GM21786 (cell line): Measurements from ENCODE around the gene AJUBA.
"Not testable (repeated sequence)": the region's sequence is repeated elsewhere in the genome, so short reads cannot be mapped to it uniquely, and the experiment has no call there.

Experiments
- ATAC-seq: cut with Tn5 transposase; IDR thresholded peaks from one replicate; pipeline ENCODE4 v1.9.1; 2021; ENCODE audit not compliant: unreplicated experiment

AJUBA gene

DNA sequence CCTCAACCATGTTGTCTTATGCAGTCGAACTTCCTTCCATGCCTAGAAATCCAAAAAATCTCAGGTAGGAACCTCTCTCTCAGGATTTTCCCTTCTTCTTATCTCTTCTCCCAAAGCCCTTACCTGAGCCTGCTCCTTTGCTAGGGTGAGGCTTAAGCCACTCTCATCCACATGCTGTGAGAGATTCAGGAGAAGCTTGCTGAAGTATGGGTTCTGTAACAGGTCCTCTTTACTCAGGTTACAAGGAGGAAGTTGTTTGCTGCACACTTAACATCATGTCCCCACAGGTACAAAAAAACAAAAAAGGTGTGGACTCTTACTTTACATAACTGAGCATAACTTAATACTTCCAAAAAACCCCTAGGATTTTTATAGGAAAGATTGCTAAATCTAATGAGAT is 29.9 kb downstream of the AJUBA start:
- no peak for ATAC-seq

GRCh38 chr14:22951795-22952194 is 30.6 kb downstream of the AJUBA start:
- ATAC-seq = not testable (repeated sequence)

GRCh38 chr14:22945642-22946041 is 36.7 kb downstream of the AJUBA start:
- no peak for ATAC-seq

- no peak for ATAC-seq
Measured at GRCh38 chr14:22939684-22940083, 42.7 kb downstream of the AJUBA start.

GRCh38 chr14:22935156-22935555 is 47.2 kb downstream of the AJUBA start:
- no peak for ATAC-seq

- ATAC-seq = no peak
Measured at GRCh38 chr14:22932146-22932545, 50.2 kb downstream of the AJUBA start.

DNA sequence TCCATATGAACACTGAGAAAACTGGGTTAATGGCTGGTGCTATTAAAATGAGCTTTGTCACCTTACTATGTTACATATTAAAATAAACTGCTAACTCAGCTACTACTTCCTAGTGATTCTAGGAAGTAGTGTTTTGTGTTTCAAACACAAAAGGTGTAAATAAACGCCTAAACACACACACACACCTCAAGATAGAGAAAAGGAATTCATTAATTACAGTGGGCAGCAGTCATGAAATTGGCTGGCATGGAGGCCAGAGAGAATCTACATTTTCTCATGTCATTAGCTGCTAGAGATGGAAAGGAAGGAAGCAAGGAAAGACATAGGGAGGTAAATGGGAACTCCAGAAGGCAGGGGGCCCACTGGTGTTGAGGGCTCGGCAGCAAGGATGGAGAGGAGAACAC is 52.4 kb downstream of the AJUBA start:
- no peak for ATAC-seq

DNA sequence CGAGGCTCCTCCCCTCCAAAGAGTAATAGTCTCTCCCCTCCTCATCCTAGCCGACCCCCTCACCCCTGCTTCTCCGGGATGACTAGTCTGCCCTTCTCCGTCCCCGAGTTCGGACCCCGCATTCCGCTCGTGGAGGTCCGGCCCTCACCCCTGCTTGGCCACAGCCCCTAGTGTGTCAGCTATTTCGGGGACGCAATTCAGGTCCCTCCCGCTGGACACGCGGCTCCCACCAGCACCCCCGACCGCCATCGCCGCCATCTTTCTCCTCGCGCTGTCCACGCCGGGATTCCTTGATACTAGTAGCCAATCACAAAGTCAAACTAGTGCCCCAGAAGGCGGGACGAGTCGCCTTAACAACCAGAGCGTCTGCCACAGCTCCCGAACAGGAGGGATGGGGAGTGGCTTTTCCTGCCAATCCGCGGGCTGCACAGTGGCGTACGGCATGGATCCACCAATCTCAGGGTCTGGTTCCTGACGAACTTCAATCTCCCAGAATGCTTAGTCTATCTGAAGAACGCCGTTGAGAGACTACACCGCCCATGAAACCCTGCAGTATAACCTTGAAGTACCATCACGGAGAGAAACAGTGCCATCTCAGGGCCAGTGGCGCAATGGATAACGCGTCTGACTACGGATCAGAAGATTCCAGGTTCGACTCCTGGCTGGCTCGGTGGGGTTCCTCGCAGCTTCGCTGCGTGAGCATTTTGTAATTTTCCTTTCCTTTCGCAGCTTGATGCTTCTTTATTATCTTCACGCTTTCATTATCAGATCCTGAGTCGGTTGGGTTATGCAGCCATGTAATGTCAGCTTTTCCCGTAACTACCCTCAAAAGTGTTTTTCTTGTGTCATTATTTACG is 53.0 kb downstream of the AJUBA start, which contains the start of gene PRMT5:
TSS of gene PRMT5 (minus strand) at position 273 of the 857 bp plus-strand sequence. CDS start at position 258, 15 bp downstream.
- peak; percentile 92 for ATAC-seq

GRCh38 chr14:22928237-22929103 is 53.9 kb downstream of the AJUBA start:
- no peak for ATAC-seq

- no peak for ATAC-seq
Measured at GRCh38 chr14:22926316-22926715, 56.0 kb downstream of the AJUBA start.

DNA sequence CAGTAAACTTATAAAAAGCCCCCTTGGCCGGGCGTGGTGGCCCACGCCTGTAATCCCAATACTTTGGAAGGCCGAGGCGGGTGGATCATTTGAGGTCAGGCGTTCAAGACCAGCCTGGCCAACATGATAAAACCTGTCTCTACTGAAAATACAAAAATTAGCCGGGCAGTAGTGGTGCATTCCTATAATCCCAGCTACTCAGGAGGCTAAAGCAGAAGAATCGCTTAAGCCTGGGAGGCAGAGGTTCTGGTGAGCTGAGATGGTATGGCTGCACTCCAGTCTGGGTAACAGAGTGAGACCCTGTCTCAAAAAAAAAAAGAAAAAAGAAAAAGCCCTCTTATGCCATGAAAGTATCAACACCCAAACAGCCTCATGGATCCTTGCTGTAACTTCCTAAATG is 56.8 kb downstream of the AJUBA start:
- no peak for ATAC-seq

- ATAC-seq = no peak
Measured at GRCh38 chr14:22923746-22924145, 58.6 kb downstream of the AJUBA start.

DNA sequence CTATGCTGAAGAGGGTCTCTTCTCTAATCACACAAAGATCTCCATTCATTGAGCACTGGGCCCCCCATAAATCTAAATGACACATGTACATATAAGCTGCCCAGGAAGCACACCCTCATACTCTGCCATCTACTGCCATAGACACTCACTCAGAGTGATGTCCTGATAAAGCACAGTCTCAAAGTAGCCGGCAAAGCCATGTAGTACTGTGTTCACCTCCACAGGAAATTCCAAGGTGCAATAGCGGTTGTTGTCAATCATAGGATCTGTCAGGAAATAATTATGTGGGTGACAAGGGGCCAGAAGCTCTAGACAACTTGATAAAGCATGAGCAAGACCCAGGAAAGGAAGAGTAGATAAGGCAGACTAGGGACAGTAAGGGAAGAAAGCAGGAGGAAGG is 60.1 kb downstream of the AJUBA start:
- ATAC-seq = no peak
